Stomach (tissue), 9 donors: ENCODE measurements around the gene INSL3. TPM values are rescaled to one million over a fixed set of nuclear protein-coding genes. Genes with fewer than 3 reads are reported as not detected.

Source experiments
- DNase-seq, 2 donors: peaks; one replicate each; pipeline versions ENCODE4 v3.0.0 to v3.0.0-alpha.2; 2013 to 2019
- H3K27ac ChIP-seq, 5 donors: fragments of 200-600 bp in 4 of 5; sonication (generic) in 4 of 5; one replicate each; pipeline ENCODE4 v1.5.1; 2013 to 2019; ENCODE audit warnings: mild to moderate bottlenecking in 1 of 5, moderate library complexity in 1 of 5
- H3K27me3 ChIP-seq, 3 donors: fragments of 200-600 bp; sonication (generic); one replicate each; pipeline ENCODE4 v1.5.1; 2017 to 2019; ENCODE audit warnings: mixed run types in 1 of 3
- H3K36me3 ChIP-seq, 4 donors: fragments of 200-600 bp; sonication (generic); 1 replicate in 3 of 4; 2 replicates in 1 of 4; pipeline ENCODE4 v1.5.1; 2016 to 2019
- H3K4me1 ChIP-seq, 4 donors: fragments of 200-600 bp; sonication (generic); one replicate each; pipeline ENCODE4 v1.5.1; 2016 to 2019
- H3K4me3 ChIP-seq, 4 donors: fragments of 200-600 bp; sonication (generic) in 3 of 4; one replicate each; pipeline ENCODE4 v1.5.1; 2016 to 2019; ENCODE audit warnings: mild to moderate bottlenecking in 1 of 4
- H3K9me3 ChIP-seq, 4 donors: fragments of 200-600 bp; sonication (generic); one replicate each; pipeline ENCODE4 v1.5.1; 2016 to 2019
- CTCF ChIP-seq, 7 experiments: fragments of 450-650 bp in 4 of 7; fragments of 200-600 bp in 3 of 7; sonication (generic) in 3 of 7; IDR thresholded peaks; one replicate each; pipeline ENCODE4 v1.5.1; 2016 to 2019; ENCODE audit warnings: antibody characterized with exemption in 7 of 7, control low read depth in 2 of 7, mild to moderate bottlenecking in 1 of 7
- EP300 ChIP-seq: sonication (generic); formaldehyde crosslinking; IDR thresholded peaks from one replicate; pipeline ENCODE4 v1.6.1; 2017; ENCODE audit warnings: antibody characterized with exemption
- POLR2A ChIP-seq, 4 donors: fragments of 450-650 bp; IDR thresholded peaks; one replicate each; pipeline ENCODE4 v1.6.1; 2016; ENCODE audit warnings: antibody characterized with exemption in 4 of 4, control low read depth in 2 of 4, mild to moderate bottlenecking in 1 of 4, moderate library complexity in 1 of 4
- POLR2AphosphoS5 ChIP-seq, 3 donors: sonication (generic); formaldehyde crosslinking; IDR thresholded peaks; one replicate each; pipeline ENCODE4 v1.6.1; 2016; ENCODE audit warnings: antibody characterized with exemption in 3 of 3
- whole genome bisulfite sequencing, 5 donors: extraction: QIAGEN DNeasy Blood & Tissue Kit in 3 of 5; methylation state at CpG; one replicate each; pipeline versions ENCODE4 v1.1.5 to v1.1.7; 2013 to 2018; 5-methylcytosine and 5-hydroxymethylcytosine counted together
- intact Hi-C: fragments of 100-400 bp; cut with DNase I; formaldehyde crosslinking; loops from one replicate; pipeline ENCODE4 v1.15.1; 2023; ENCODE audit warnings: low total_unique reads
- polyA plus RNA-seq, 3 donors: library from polyadenylated mRNA; stranded (reverse); fragments of 200-250 nt; gene quantifications; one replicate each; pipeline ENCODE4 v1.2.3, GENCODE V29; 2013
- total RNA-seq, 5 donors: library from RNA; depleted of rRNA; stranded (reverse); fragments of >200 nt; gene quantifications; one replicate each; pipeline versions ENCODE4 v1.1.0 to v1.2.3, GENCODE V29; 2014 to 2016
- donor health status: healthy with polysubstance abuse.
- donor health status: Bipolar disorder and iron deficiency.
- donor health status: healthy.

The INSL3 gene
- total and polyA plus RNA-seq, 8 donors, result 0.23 TPM; not detected in 7

GRCh38 chr19:17859533-17860330 lies 38.4 kb upstream of the INSL3 start, which contains the start of gene RPL18A:
Gene RPL18A (plus strand): TSS chr19:17859910. CDS start chr19:17859957, 47 bp downstream.
- peak within 1 kb of the TSS; percentile 87 to 98 (median 94) for H3K27ac ChIP-seq
- intact Hi-C loops, result loop anchor here (5.0 to 10.0 kb wide), 2 partner anchors 78 to 135 kb away; no protein-coding TSS in a partner anchor
- DNase-seq, result peak; percentile 99 to 100
- peaks cover 32 to 41% (median 37%) of the 10 kb centered on the region in 4 donors for H3K36me3 ChIP-seq
- TF ChIP-seq POLR2AphosphoS5 (IDR thresholded peaks at IDR 0.05) (peak; percentile 86 to 99 (median 97)), CTCF (IDR thresholded peaks at IDR 0.05) (peak in 5 of 7 experiments; percentile 73 to 95 (median 76)), EP300 (no peak), POLR2A (IDR thresholded peaks at IDR 0.05) (peak in 2 of 4 donors; percentile 53 to 80)
- H3K4me3 ChIP-seq, result peak within 1 kb of the TSS; percentile 94 to 100 (median 98)
- H3K4me1 ChIP-seq, result peaks cover 33 to 59% (median 49%) of the 10 kb centered on the region in 4 donors
- no peaks in the 10 kb centered on the region for H3K27me3 ChIP-seq
- 0% methylated on average over 24 to 80 of the region's 80 CpGs for WGBS, 5 donors
- H3K9me3 ChIP-seq, result no peaks in the 10 kb centered on the region

GRCh38 chr19:17855280-17856152 lies 34.2 kb upstream of the INSL3 start:
- no peaks in the 10 kb centered on the region for H3K27me3 ChIP-seq
- intact Hi-C loops, result no loop called here
- no peak for TF ChIP-seq EP300
- TF ChIP-seq POLR2AphosphoS5 (IDR thresholded peaks at IDR 0.05), result peak in 1 of 3 donors; percentile 76
- TF ChIP-seq CTCF (IDR thresholded peaks at IDR 0.05), result peak in 5 of 7 experiments; percentile 91 to 99 (median 98)
- WGBS, 5 donors, result 13 to 16% (median 14%) methylated on average over 27 to 29 of the region's 29 CpGs
- peaks cover under 1 to 23% (median 11%) of the 10 kb centered on the region in 4 donors for H3K4me1 ChIP-seq
- no peaks in the 10 kb centered on the region for H3K36me3 ChIP-seq
- H3K27ac ChIP-seq, result no peak overlapping the region
- H3K4me3 ChIP-seq, result no peak overlapping the region
- H3K9me3 ChIP-seq, result no peaks in the 10 kb centered on the region
- peak; percentile 93 for DNase-seq

GRCh38 chr19:17854061-17854460 lies 32.7 kb upstream of the INSL3 start:
- no peaks in the 10 kb centered on the region for H3K9me3 ChIP-seq
- peaks cover 0 to 31% (median 4%) of the 10 kb centered on the region in 4 donors for H3K4me1 ChIP-seq
- TF ChIP-seq POLR2AphosphoS5 (IDR thresholded peaks at IDR 0.05) (no peak), EP300 (no peak), CTCF (IDR thresholded peaks at IDR 0.05) (no peak)
- no peaks in the 10 kb centered on the region for H3K27me3 ChIP-seq
- H3K27ac ChIP-seq, result no peak overlapping the region
- no peaks in the 10 kb centered on the region for H3K36me3 ChIP-seq
- no peak for DNase-seq
- H3K4me3 ChIP-seq, result no peak overlapping the region
- 65 to 89% (median 77%) methylated on average over 6 of the region's 6 CpGs for WGBS, 5 donors
- intact Hi-C loops, result no loop called here
